Endothelial cell of umbilical vein (primary cell): ENCODE measurements around the gene SSPN. TPM values are rescaled to one million over a fixed set of nuclear protein-coding genes. Genes with fewer than 3 reads are reported as not detected.

Source experiments
- BruUV-seq: library from RNA; stranded (reverse); fragments of 400-500 nt; replicated peaks from 2 replicates; lab custom pipeline; 2021; lab: Mats Ljungman, UMichigan
- CTCF ChIA-PET: fragments of 300-600, 350-600 bp; sonication (Branson Sonifier 250); formaldehyde crosslinking; loops from one replicate; lab custom pipeline; 2021; ENCODE audit warnings: antibody characterized with exemption, inconsistent platforms; lab: Charles Lee
- POLR2A ChIA-PET: fragments of 300-600, 350-600 bp; sonication (Branson Sonifier 250); formaldehyde crosslinking; loops from one replicate; lab custom pipeline; 2021; ENCODE audit warnings: antibody characterized with exemption, inconsistent platforms; lab: Charles Lee
- DNase-seq: peaks from one replicate; pipeline ENCODE4 v3.0.0-alpha.2; 2011; ENCODE audit warnings: low read depth, low spot score
- FAIRE-seq: peaks from 2 replicates; lab custom pipeline; 2011; peaks lifted over from hg19 to GRCh38; lab: Jason Lieb, UNC
- H2AFZ ChIP-seq: 2 replicates; pipeline ENCODE4 v1.6.0; 2012; ENCODE audit warnings: low read depth, low read length, control low read depth, inconsistent platforms
- H3K27ac ChIP-seq: 2 replicates; pipeline ENCODE4 v1.5.1; 2011; ENCODE audit warnings: low read depth, mild to moderate bottlenecking, control low read depth, low read length, moderate library complexity; ENCODE audit not compliant: insufficient read depth
- H3K27me3 ChIP-seq, 2 experiments: 2 replicates each; pipeline versions ENCODE4 v1.6.0 to v1.6.1; 2011; ENCODE audit warnings: low read length in 2 of 2, mixed read lengths in 1 of 2; ENCODE audit not compliant: control insufficient read depth in 2 of 2, insufficient read depth in 2 of 2
- H3K36me3 ChIP-seq, 2 experiments: 2 replicates in 1 of 2; 3 replicates in 1 of 2; pipeline ENCODE4 v1.5.1; 2011; ENCODE audit warnings: low read length in 2 of 2, mild to moderate bottlenecking in 1 of 2, moderate library complexity in 1 of 2; ENCODE audit not compliant: control insufficient read depth in 2 of 2, insufficient read depth in 2 of 2; ENCODE audit errors: extremely low read depth in 1 of 2
- H3K4me1 ChIP-seq: 3 replicates; pipeline ENCODE4 v1.5.1; 2011; ENCODE audit warnings: mild to moderate bottlenecking, low read length; ENCODE audit not compliant: control insufficient read depth, insufficient read depth; ENCODE audit errors: extremely low read depth
- H3K4me2 ChIP-seq: 2 replicates; pipeline ENCODE4 v1.6.1; 2011; ENCODE audit warnings: low read length, control low read depth, mixed read lengths; ENCODE audit not compliant: insufficient read depth
- H3K4me3 ChIP-seq, 3 experiments: fragments of 200-600 bp in 1 of 3; sonication (generic), shearing (Covaris generic) in 1 of 3; replicated peaks in 1 of 3; 2 replicates each; pipeline ENCODE4 v1.5.1; 2011 to 2016; ENCODE audit warnings: control low read depth in 3 of 3, low read length in 3 of 3, mild to moderate bottlenecking in 2 of 3, inconsistent platforms in 1 of 3, low read depth in 1 of 3, moderate library complexity in 1 of 3; ENCODE audit not compliant: insufficient read depth in 1 of 3
- H3K79me2 ChIP-seq: 2 replicates; pipeline ENCODE4 v1.6.0; 2012; ENCODE audit warnings: low read length, inconsistent platforms; ENCODE audit not compliant: control insufficient read depth, insufficient read depth
- H3K9ac ChIP-seq: replicated peaks from 2 replicates; pipeline ENCODE3; 2011; ENCODE audit warnings: low read length, control low read depth; ENCODE audit not compliant: insufficient read depth; ENCODE audit errors: extremely low read depth
- H3K9me1 ChIP-seq: replicated peaks from 3 replicates; pipeline ENCODE4 v1.6.0; 2011; ENCODE audit warnings: mild to moderate bottlenecking, low read length; ENCODE audit not compliant: control insufficient read depth, insufficient read depth; ENCODE audit errors: extremely low read depth
- H3K9me3 ChIP-seq: replicated peaks from 2 replicates; pipeline ENCODE4 v1.5.1; 2012; ENCODE audit warnings: low read length, inconsistent platforms; ENCODE audit not compliant: control insufficient read depth, insufficient read depth
- H4K20me1 ChIP-seq: replicated peaks from 2 replicates; pipeline ENCODE3; 2011; ENCODE audit warnings: mild to moderate bottlenecking, low read length; ENCODE audit not compliant: control insufficient read depth, insufficient read depth; ENCODE audit errors: extremely low read depth
- EZH2 ChIP-seq: IDR thresholded peaks from 2 replicates; pipeline ENCODE4 v1.6.1; 2012; ENCODE audit warnings: borderline replicate concordance, low read depth, mild to moderate bottlenecking, moderate library complexity, low read length, inconsistent platforms; ENCODE audit not compliant: severe bottlenecking
- FOS ChIP-seq: IDR thresholded peaks from 2 replicates; pipeline ENCODE4 v1.6.1; 2011; ENCODE audit warnings: mild to moderate bottlenecking, low read length, moderate library complexity, borderline replicate concordance; ENCODE audit not compliant: insufficient read depth
- GATA2 ChIP-seq: IDR thresholded peaks from 2 replicates; pipeline ENCODE4 v1.7.0; 2011; ENCODE audit warnings: low read depth, mild to moderate bottlenecking, moderate library complexity, mixed read lengths, low read length; ENCODE audit not compliant: insufficient read length, insufficient read depth
- JUN ChIP-seq: IDR thresholded peaks from 2 replicates; pipeline ENCODE4 v1.6.1; 2011; ENCODE audit warnings: borderline replicate concordance, low read depth; ENCODE audit not compliant: insufficient read length, insufficient read depth
- MYC ChIP-seq: IDR thresholded peaks from one replicate; pipeline ENCODE4 v1.6.1; 2011; ENCODE audit warnings: mild to moderate bottlenecking, low read depth, low read length
- POLR2A ChIP-seq: IDR thresholded peaks from 2 replicates; pipeline ENCODE4 v1.6.1; 2012; ENCODE audit warnings: low read depth, mild to moderate bottlenecking, control low read depth, low read length
- POLR2AphosphoS5 ChIP-seq: IDR thresholded peaks from 2 replicates; pipeline ENCODE4 v1.6.1; 2012; ENCODE audit warnings: low read depth, mild to moderate bottlenecking, control low read depth, low read length, moderate library complexity; ENCODE audit not compliant: insufficient read depth
- dilution Hi-C: fragments of 300-500 bp; cut with MboI; formaldehyde crosslinking; loops from one replicate; pipeline ENCODE4 v1.15.0; 2019; ENCODE audit warnings: low sequenced_read_pairs; ENCODE audit not compliant: extremely low pct_ligation_motif_present
- intact Hi-C: fragments of 100-400 bp; cut with micrococcal nuclease; formaldehyde crosslinking; loops from one replicate; pipeline ENCODE4 v1.10.0; 2022
- polyA plus RNA-seq, 4 experiments: library from polyadenylated mRNA; depleted of rRNA in 3 of 4; stranded (reverse) in 3 of 4; unstranded in 1 of 4; fragments of >200 nt; gene quantifications; 2 replicates each; pipeline versions ENCODE4 v1.2.1 to v1.2.3, GENCODE V29; 2011 to 2012; ENCODE audit warnings: missing spikeins in 1 of 4
- total RNA-seq: library from RNA; stranded (reverse); gene quantifications from 2 replicates; pipeline ENCODE4 v1.2.3, GENCODE V29; 2021
- TF ChIP-seq, protein P1 (sequence below), 2 donors: IDR thresholded peaks; 1 replicate in 1 of 2; 2 replicates in 1 of 2; pipeline ENCODE4 v1.5.1; 2011; ENCODE audit warnings: low read length in 2 of 2, mild to moderate bottlenecking in 2 of 2, moderate library complexity in 2 of 2, control low read depth in 1 of 2, inconsistent platforms in 1 of 2, low read depth in 1 of 2; ENCODE audit not compliant: insufficient read depth in 1 of 2; ENCODE audit errors: extremely low read depth in 1 of 2
- TF ChIP-seq, protein P2 (sequence below): IDR thresholded peaks from 2 replicates; pipeline ENCODE4 v1.6.1; 2011; ENCODE audit not compliant: insufficient read depth, insufficient read length

The SSPN gene
- total and polyA plus RNA-seq, 2 donors (not counting 3 experiments of a cell fraction or from before 2014, with no cell fraction given): 1.3 to 2.1 TPM

DNA sequence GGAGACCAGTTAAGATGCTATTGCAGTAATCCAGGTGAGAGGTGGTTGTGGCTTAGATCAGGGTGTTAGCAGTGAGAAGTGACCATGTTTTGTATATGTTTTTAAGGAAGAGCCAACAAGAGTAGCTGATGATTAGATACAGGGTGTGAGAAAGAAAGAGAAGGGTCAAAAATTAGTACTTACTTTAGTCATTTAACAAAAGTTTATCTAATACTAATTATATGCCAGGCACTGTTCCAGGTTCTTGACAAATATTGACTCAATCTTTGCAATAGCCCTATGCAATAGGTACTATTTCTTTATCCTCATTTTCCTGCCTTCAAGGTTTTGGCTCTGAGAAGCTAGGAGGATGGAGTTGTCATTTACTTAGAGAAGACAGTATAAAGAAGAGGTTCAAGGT is 70.2 kb downstream of the SSPN start:
- no TSS peak for BruUV-seq
- dilution Hi-C loops: no loop called here
- no peak for FAIRE-seq

More for the DNA sequence above, 70.2 kb downstream of the SSPN start:
- H4K20me1 ChIP-seq: no peaks in the 10 kb centered on the region
- no peak overlapping the region for H3K9ac ChIP-seq
- no peaks in the 10 kb centered on the region for H3K36me3 ChIP-seq
- TF ChIP-seq EZH2: no peak
- no peak for TF ChIP-seq POLR2A
- TF ChIP-seq, protein P1, sequence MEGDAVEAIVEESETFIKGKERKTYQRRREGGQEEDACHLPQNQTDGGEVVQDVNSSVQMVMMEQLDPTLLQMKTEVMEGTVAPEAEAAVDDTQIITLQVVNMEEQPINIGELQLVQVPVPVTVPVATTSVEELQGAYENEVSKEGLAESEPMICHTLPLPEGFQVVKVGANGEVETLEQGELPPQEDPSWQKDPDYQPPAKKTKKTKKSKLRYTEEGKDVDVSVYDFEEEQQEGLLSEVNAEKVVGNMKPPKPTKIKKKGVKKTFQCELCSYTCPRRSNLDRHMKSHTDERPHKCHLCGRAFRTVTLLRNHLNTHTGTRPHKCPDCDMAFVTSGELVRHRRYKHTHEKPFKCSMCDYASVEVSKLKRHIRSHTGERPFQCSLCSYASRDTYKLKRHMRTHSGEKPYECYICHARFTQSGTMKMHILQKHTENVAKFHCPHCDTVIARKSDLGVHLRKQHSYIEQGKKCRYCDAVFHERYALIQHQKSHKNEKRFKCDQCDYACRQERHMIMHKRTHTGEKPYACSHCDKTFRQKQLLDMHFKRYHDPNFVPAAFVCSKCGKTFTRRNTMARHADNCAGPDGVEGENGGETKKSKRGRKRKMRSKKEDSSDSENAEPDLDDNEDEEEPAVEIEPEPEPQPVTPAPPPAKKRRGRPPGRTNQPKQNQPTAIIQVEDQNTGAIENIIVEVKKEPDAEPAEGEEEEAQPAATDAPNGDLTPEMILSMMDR (IDR thresholded peaks at IDR 0.05; ENCODE audit: extremely low read depth in 1 of 2, insufficient read depth in 1 of 2, low read depth in 1 of 2, low read length in 2 of 2): no peak
- no peak for TF ChIP-seq GATA2
- TF ChIP-seq FOS: no peak
- TF ChIP-seq, protein P2, sequence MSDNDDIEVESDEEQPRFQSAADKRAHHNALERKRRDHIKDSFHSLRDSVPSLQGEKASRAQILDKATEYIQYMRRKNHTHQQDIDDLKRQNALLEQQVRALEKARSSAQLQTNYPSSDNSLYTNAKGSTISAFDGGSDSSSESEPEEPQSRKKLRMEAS: no peak
- TF ChIP-seq POLR2AphosphoS5: no peak
- no peak for TF ChIP-seq MYC
- no peak for TF ChIP-seq JUN
- H3K79me2 ChIP-seq: no peaks in the 10 kb centered on the region
- no peak overlapping the region for H3K27ac ChIP-seq
- H3K4me3 ChIP-seq: no peak overlapping the region
- intact Hi-C loops: no loop called here
- H3K27me3 ChIP-seq: peaks cover 2 to 3% of the 10 kb centered on the region in 2 experiments
- ChIA-PET POLR2A (no interaction called here), CTCF (interaction anchor here (1.7 kb wide), 1 partner anchor 9 kb away, joined by 4 read pairs; no protein-coding TSS in a partner anchor)
- H3K9me1 ChIP-seq: no peaks in the 10 kb centered on the region
- no peaks in the 10 kb centered on the region for H3K4me1 ChIP-seq
- DNase-seq: no peak
- no peak overlapping the region for H3K4me2 ChIP-seq
- no peaks in the 10 kb centered on the region for H3K9me3 ChIP-seq
- H2AFZ ChIP-seq: no peak overlapping the region
